SW 1271 (cell line): ENCODE results near the gene ACTG1.
A peak's percentile ranks its signal among the peaks of the same experiment; 100 is the strongest.

ENCODE experiments used
- DNase-seq, 2 experiments: peaks; one replicate each; lab custom pipeline; 2025; lab: John Stamatoyannopoulos, UW

The ACTG1 gene

GRCh38 chr17:81494626-81495377, 17.8 kb downstream of the ACTG1 start:
- no peak for DNase-seq

- DNase-seq, result no peak
Measured at GRCh38 chr17:81493198-81494038, 19.2 kb downstream of the ACTG1 start.

- no peak for DNase-seq
Measured at GRCh38 chr17:81492706-81493105, 19.9 kb downstream of the ACTG1 start.

DNA sequence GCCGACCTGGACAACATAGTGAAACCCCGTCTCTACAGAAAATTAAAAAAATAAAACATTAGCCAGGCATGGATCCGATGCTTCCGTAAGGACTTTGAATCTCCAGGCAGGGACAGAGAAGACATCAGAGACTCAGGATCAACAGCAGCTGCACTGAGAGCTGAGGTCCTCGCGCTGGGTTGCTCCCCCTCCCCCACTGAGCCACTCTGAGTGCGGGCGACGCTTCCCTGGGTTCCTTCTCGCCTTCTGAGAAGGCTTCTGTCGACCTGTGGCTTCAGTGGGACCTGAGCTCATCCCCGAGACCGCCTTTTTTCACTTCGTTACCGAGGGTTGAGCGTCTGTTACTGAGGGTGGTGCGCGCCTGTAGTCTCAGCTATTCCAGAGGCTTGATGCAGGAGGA, 20.4 kb downstream of the ACTG1 start:
- DNase-seq, result no peak

DNA sequence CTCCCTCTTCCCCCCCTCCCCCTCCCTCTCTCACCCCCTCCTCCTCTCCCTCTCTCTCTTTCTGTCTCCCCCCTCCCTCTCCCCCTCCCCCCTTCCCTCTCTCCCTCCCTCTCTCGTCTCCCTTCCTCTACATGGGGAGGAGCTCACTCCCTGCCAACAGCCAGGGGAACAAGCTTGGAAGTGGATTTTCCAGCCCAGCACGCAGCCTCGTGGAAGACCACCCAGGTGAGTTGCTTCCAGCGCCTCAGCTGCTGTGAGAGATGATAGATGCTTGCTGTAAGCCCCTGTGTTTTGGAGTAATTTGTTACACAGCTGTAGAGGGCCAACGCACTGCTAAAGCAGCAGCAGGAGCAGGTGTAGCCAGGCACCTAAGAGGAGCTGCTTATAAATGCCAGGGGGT, 20.8 kb downstream of the ACTG1 start:
- DNase-seq, result no peak

GRCh38 chr17:81491181-81491581, 21.4 kb downstream of the ACTG1 start:
- no peak for DNase-seq

DNA sequence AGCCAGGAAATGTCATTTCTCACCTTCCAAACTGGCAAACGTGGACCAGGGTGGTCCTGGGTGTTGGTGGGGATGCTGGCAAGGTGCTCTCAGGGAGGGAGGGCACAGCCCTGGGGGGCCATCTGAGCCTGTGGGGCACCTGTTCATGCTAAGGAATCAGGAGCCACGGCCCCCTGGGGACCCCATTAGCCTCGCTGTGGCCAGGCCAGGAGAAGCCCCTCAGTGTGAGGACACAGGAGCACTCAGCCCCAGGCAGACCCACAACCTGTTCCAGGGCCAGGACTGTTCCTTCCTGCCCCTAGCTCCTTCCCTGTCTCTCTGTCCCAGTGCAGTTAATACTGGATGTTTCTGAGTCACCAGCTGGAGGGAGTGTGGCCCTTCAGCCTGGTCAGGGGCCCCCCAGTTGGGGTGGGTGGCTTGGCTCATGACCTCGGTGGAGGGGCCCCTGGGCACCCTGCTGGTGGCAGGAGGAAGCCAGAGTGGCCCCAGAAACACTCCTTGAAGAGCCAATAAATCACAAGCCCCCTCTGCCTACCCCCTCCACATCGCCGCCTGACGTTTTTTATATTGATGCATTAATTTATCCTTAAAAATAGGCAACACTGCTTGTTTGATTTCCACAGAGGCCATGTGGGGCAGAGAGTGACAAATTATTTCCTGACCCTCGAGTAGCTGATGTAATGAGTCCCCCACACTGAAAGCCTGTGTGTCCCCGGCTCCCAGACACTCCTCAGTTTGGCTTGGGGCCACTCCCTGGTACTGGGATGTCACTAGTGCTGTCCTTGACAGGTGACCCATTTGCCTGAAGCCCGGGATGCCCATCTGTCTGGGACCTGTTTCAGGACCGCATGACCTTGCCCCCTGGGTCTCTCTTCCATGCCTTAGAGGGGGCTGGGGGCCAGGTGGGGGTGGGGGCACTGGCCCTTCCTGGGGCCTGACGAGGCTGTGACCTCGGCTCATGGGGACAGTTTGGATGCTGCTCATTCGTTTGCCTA, 22.3 kb downstream of the ACTG1 start:
- no peak for DNase-seq

GRCh38 chr17:81489012-81489997, 23.3 kb downstream of the ACTG1 start:
- no peak for DNase-seq

DNA sequence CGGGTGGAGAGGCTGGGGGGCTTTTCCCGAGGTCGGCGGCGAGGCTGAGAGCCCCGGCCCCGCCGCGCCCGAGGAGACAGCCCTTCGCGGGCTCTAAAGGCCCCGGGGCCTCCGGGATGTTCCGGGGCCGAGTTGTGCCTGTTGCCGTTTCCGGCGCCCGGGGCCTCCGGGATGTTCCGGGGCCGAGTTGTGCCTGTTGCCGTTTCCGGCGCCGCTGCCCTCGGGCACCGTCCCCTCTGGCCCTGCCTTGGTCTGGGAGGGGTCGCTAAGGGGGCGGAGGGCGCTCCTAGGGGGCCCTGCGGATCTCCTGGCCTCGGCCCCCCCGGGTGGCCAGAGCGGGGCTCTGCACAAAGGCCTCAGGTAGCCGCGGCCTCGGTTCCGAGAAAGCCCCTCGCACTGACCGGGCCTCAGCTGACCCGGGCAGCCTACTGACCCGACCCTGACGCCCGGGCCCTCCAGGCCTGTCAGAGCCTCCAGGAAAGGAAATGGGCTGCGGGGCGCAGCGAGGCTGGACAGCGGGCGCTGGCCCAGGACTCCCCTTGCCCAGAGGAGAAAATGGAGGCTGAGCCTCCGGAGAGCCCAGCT, 24.2 kb downstream of the ACTG1 start:
- no peak for DNase-seq

DNA sequence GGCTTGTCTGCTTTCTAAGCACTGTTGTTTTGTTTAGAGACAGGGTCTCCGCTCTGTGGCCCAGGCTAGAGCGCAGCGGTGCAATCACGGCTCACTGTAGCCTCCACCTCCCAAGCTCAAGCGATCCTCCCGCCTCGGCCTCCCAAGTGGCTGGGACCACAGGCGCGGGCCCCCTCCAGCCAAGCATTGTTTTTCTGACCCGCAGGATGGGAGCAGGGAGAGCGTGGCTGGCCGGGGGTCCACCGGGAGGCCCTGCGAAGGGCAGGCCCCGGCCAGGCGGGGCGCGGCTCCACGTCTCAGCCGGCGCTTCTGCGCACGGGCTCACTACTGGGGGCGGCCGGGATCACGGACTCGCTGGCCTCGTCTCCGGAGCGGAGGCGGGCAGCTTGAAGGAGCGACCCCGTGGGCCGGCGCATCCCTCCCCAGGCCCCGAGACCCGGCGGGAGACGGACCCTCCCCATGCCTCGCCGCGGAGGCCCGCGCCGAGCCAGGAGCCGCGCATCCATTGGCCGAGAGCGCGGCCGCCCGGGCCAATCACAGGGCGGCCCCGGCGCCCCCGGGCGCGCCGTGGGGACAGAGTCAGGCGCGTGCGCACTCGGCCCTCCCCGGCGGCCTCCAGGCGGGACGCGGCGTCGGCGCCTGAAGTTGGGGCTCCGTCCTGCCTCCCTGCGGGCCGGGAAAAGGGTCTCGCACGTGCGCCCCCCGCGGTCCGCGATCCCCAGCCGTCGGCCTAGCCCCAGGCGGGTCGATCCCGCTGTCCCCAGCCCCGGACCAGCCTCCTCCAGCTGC, 24.9 kb downstream of the ACTG1 start:
- peak in 1 of 2 experiments; percentile 61 for DNase-seq

GRCh38 chr17:81487089-81487486, 25.5 kb downstream of the ACTG1 start:
- DNase-seq, result no peak

DNA sequence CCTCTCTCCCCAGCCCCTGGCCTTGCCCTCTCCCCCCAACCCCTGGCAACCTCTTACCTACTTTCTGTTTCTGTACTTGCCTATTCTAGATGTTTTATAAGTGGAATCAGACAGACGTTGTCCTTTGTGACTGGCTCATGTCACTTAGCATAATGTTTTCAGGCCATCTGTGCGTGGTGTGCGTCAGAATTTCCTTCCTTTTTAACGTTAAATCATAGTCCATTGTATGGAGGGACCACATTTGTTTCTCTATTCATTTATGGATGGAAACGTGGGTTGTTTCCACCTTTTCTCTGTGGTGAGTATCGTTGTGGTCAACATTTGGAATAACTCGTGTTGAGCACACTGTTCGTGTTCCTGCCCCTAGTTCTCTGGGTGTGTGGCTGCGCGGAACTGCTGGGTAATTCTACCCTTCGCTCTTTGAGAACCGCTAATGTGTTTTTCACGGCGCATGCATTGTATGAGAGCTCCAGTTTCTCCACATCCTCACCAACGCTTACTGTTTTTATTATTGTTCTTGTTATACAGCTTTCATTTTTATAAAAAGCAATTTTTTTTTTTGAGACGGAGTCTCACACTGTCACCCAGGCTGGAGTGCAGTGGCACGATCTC, 26.3 kb downstream of the ACTG1 start:
- DNase-seq, result no peak

DNA sequence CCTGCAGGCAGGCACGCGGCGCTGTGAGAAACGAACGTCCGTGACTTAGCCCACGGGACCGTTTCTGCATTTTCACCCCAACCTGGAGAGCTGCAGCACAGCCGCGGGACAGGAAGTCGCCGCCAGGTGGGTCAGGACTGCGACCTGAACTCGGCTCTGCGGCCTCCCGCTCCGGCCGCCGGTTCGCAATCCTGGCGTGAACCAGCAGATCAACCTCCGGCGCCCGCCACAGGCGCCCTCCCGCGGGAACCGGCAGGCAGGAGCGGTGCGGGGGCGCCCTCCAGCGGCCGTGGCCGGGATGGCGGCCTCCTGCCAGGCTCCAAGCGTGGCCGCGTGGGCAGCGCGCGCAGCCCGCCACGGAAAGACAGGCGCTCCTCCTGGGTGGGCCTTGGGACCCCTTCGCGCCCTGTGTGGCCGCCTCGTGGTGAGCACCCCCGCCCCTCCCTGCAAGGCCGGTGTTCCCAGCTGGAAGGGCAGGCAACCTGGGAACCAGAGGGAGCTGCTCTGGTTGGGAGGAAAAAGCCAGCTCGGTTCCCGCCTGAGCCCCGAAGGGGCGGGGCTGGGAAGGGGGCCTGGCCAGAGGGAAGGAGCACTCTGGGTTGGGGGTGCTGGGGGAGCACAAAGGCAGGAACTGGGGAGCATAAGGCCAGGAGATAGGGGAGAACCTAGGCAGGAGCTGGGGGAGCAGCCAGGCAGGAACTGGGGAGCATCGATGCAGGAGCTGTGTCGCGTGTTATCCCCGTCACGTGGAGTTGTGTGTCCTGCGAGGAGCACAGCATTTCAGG, 28.2 kb downstream of the ACTG1 start:
- peak in 1 of 2 experiments; percentile 75 for DNase-seq

DNA sequence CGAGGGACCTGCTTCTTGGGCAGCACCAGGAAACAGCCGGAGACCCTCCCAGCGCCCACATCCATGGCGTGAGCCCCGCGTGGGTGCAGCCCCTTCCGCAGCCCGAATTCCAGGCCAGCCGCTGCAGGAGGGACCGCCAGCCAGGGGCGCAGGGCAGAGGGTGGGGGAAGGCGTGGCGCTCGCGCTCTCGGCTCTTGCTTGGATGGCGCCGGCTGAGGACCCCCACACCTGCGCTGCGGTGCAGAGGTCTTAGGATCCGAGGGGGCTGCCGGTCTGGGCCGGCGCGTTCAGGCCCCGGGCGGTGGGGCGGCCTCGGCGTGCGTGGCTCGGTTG, 28.8 kb downstream of the ACTG1 start:
- DNase-seq, result no peak

DNA sequence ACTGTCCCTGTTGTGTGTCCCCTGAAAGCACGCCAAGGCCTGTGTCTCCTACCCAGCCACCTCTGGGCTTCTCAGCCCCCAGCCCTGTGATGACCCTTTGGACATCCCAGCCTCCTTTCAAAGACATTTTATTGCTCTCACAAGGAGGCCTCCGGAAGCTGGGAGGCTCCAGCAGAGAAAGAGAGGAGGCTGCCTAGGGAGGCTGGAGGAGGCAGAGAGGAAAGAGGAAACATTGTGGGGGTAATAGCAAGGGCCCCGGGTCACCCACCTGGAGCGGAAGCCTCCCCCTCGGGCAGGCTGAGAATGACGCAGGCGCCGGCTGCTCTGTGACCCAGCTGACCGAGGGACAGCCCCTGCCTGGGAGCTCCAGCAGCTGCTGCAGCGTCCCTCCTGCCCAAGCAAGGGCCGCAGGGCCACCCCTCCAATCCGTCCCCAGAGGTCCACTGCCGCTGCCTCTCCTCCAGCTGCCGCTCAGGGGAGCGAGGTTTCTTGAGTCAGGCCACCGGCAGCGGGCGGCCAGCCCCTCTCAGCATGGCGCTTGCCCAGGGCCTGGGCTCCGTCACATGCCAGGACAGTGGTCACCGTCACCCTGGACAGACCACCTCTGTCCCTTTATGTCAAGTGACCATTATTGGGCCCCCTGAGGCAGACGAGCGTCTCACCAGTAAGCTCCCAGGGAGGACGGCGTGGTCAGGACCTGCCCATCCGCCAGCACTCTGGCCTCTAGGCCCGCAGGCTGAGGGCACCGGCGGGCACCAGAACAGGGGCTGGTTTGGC, 29.3 kb downstream of the ACTG1 start:
- DNase-seq, result no peak

GRCh38 chr17:81482673-81483072, 29.9 kb downstream of the ACTG1 start:
- DNase-seq, result no peak

GRCh38 chr17:81481815-81482505, 30.6 kb downstream of the ACTG1 start:
- no peak for DNase-seq
